Breast epithelium (tissue), 3 donors: ENCODE measurements around the gene MIB2.

ENCODE experiments used
- POLR2A ChIP-seq: fragments of 450-650 bp; IDR thresholded peaks from one replicate; pipeline ENCODE4 v1.6.1; 2016; ENCODE audit warnings: antibody characterized with exemption, mild to moderate bottlenecking, moderate library complexity
- POLR2AphosphoS5 ChIP-seq, 3 donors: sonication (generic); formaldehyde crosslinking; IDR thresholded peaks; one replicate each; pipeline ENCODE4 v1.6.1; 2017; ENCODE audit warnings: antibody characterized with exemption in 3 of 3
- TF ChIP-seq, protein P1 (sequence below), 3 donors: fragments of 450-650 bp; IDR thresholded peaks; one replicate each; pipeline ENCODE4 v1.5.1; 2016 to 2017; ENCODE audit warnings: antibody characterized with exemption in 3 of 3, mild to moderate bottlenecking in 3 of 3, moderate library complexity in 3 of 3

DNA sequence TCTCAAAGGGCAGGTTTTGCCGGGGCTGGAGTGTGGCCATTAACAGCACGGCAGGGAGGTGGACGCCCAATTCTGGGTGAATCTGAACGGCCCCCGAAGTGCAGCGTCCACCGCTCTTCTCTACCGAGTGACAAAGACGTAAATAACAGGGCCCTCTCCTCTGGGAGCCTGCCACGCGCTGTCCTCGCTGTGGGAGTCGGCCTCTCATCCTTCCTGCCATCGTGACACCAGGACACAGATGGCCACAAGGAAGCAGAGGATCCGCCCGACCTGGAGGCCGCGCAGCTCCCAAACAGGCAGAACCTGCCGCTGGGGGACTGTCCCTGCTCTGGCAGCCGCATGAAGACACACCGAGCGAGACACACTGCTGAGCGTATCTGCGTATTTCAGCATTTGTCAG lies 55.6 kb downstream of the MIB2 start:
- TF ChIP-seq POLR2AphosphoS5 (IDR thresholded peaks at IDR 0.05) (no peak), POLR2A (no peak)
- TF ChIP-seq, protein P1, sequence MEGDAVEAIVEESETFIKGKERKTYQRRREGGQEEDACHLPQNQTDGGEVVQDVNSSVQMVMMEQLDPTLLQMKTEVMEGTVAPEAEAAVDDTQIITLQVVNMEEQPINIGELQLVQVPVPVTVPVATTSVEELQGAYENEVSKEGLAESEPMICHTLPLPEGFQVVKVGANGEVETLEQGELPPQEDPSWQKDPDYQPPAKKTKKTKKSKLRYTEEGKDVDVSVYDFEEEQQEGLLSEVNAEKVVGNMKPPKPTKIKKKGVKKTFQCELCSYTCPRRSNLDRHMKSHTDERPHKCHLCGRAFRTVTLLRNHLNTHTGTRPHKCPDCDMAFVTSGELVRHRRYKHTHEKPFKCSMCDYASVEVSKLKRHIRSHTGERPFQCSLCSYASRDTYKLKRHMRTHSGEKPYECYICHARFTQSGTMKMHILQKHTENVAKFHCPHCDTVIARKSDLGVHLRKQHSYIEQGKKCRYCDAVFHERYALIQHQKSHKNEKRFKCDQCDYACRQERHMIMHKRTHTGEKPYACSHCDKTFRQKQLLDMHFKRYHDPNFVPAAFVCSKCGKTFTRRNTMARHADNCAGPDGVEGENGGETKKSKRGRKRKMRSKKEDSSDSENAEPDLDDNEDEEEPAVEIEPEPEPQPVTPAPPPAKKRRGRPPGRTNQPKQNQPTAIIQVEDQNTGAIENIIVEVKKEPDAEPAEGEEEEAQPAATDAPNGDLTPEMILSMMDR (IDR thresholded peaks at IDR 0.05), result no peak
